ENCODE measurements around the gene MYBPC2. TPM values are rescaled to one million over a fixed set of nuclear protein-coding genes. Genes with fewer than 3 reads are reported as not detected.

The MYBPC2 gene
- total and polyA plus RNA-seq, 2 donors (not counting 3 experiments of a cell fraction or from before 2014, with no cell fraction given), result 0.03 TPM; not detected in 1

- ChIA-PET POLR2A (no interaction called here), CTCF (no interaction called here)
- Histone ChIP-seq H3K9me1 (replicated peaks; ENCODE audit: control insufficient read depth, extremely low read depth, insufficient read depth, low read length) (no peaks in the 10 kb centered on the region), H3K4me1 (ENCODE audit: control insufficient read depth, extremely low read depth, insufficient read depth, low read length) (no peaks in the 10 kb centered on the region), H2AFZ (ENCODE audit: low read depth, low read length) (no peak overlapping the region), H4K20me1 (replicated peaks; ENCODE audit: control insufficient read depth, extremely low read depth, insufficient read depth, low read length) (no peaks in the 10 kb centered on the region), H3K27ac (ENCODE audit: insufficient read depth, low read depth, low read length) (no peak overlapping the region), H3K9ac (replicated peaks; ENCODE audit: extremely low read depth, insufficient read depth, low read length) (no peak overlapping the region), H3K9me3 (replicated peaks; ENCODE audit: control insufficient read depth, insufficient read depth, low read length) (no peaks in the 10 kb centered on the region), H3K4me2 (ENCODE audit: insufficient read depth, low read length) (no peak overlapping the region), H3K27me3 (ENCODE audit: control insufficient read depth in 2 of 2, insufficient read depth in 2 of 2, low read length in 2 of 2) (no peaks in the 10 kb centered on the region), H3K4me3 (replicated peaks in 1 of 3; ENCODE audit: insufficient read depth in 1 of 3, low read depth in 1 of 3, low read length in 3 of 3) (no peak overlapping the region), H3K79me2 (ENCODE audit: control insufficient read depth, insufficient read depth, low read length) (no peaks in the 10 kb centered on the region), H3K36me3 (ENCODE audit: control insufficient read depth in 2 of 2, extremely low read depth in 1 of 2, insufficient read depth in 2 of 2, low read length in 2 of 2) (no peaks in the 10 kb centered on the region)
- DNase-seq (ENCODE audit: low read depth, low spot score) (no peak), FAIRE-seq (no peak)
- dilution Hi-C loops (cut with MboI; ENCODE audit: extremely low pct_ligation_motif_present, low sequenced_read_pairs), result no loop called here
- no TSS peak for BruUV-seq (replicated peaks)
- TF ChIP-seq FOS (IDR thresholded peaks at IDR 0.05; ENCODE audit: borderline replicate concordance, insufficient read depth, low read length) (no peak), POLR2A (IDR thresholded peaks at IDR 0.05; ENCODE audit: low read depth, low read length) (no peak), CTCF (IDR thresholded peaks at IDR 0.05; ENCODE audit: extremely low read depth in 1 of 2, insufficient read depth in 1 of 2, low read depth in 1 of 2, low read length in 2 of 2) (no peak), MAX (IDR thresholded peaks at IDR 0.05; ENCODE audit: insufficient read depth, insufficient read length) (no peak), JUN (IDR thresholded peaks at IDR 0.05; ENCODE audit: borderline replicate concordance, insufficient read depth, insufficient read length, low read depth) (no peak), EZH2 (IDR thresholded peaks at IDR 0.05; ENCODE audit: borderline replicate concordance, low read depth, low read length, severe bottlenecking) (no peak), GATA2 (IDR thresholded peaks at IDR 0.05; ENCODE audit: insufficient read depth, insufficient read length, low read depth, low read length) (no peak), POLR2AphosphoS5 (IDR thresholded peaks at IDR 0.05; ENCODE audit: insufficient read depth, low read depth, low read length) (no peak), MYC (IDR thresholded peaks at IDR 0.05; ENCODE audit: low read depth, low read length) (no peak)
- intact Hi-C loops (cut with micrococcal nuclease), result no loop called here
These were observed 69.1 kb downstream of the MYBPC2 start for GRCh38 chr19:50501568-50502475.
